ENCODE data around the gene SNAP23. TPM values are rescaled to one million over a fixed set of nuclear protein-coding genes. Genes with fewer than 3 reads are reported as not detected.

The SNAP23 gene
- total and polyA plus RNA-seq, 10 donors, result 60.8 to 151 (median 103) TPM

DNA sequence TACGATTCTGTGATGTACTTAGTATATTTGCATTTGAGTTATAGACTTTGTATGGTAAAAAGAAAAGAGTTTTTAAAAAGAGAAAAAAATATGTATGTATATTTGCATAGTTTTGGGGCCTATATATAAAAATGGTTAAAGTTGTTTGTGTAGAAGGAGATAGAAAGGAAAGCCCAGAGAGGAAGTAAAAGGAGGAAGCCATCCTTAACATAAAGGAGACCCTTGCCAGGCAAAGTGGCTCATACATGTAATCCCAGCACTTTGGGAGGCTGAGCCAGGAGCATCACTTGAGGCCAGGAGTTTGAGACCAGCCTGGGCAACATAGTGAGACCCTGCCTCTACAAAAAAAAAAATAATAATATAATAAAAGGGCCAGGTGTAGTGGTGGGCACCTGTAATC lies 8.4 kb downstream of the SNAP23 start:
- intact Hi-C loops (cut with DNase I; ENCODE audit: low total_unique reads), result no loop called here
- no peak for DNase-seq
- Histone ChIP-seq H3K4me3 (no peak overlapping the region), H3K9me3 (no peaks in the 10 kb centered on the region), H3K36me3 (peaks cover 0 to 30% (median 0%) of the 10 kb centered on the region in 6 donors), H3K27me3 (replicated peaks in 1 of 7) (no peaks in the 10 kb centered on the region), H3K4me1 (peaks cover 55 to 99% (median 79%) of the 10 kb centered on the region in 6 donors), H3K27ac (peak overlapping the region in 6 of 8 donors; percentile 2 to 67 (median 54))
- 65 to 79% (median 68%) methylated on average over 1 of the region's 1 CpG for whole genome bisulfite sequencing, 5 donors
- no peak for TF ChIP-seq POLR2AphosphoS5 (IDR thresholded peaks at IDR 0.05)
- no peak for TF ChIP-seq POLR2A (IDR thresholded peaks at IDR 0.05)
- TF ChIP-seq, protein P1, sequence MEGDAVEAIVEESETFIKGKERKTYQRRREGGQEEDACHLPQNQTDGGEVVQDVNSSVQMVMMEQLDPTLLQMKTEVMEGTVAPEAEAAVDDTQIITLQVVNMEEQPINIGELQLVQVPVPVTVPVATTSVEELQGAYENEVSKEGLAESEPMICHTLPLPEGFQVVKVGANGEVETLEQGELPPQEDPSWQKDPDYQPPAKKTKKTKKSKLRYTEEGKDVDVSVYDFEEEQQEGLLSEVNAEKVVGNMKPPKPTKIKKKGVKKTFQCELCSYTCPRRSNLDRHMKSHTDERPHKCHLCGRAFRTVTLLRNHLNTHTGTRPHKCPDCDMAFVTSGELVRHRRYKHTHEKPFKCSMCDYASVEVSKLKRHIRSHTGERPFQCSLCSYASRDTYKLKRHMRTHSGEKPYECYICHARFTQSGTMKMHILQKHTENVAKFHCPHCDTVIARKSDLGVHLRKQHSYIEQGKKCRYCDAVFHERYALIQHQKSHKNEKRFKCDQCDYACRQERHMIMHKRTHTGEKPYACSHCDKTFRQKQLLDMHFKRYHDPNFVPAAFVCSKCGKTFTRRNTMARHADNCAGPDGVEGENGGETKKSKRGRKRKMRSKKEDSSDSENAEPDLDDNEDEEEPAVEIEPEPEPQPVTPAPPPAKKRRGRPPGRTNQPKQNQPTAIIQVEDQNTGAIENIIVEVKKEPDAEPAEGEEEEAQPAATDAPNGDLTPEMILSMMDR (IDR thresholded peaks at IDR 0.05 in 8 of 11, conservative IDR thresholded peaks at IDR 0.05 in 3 of 11), result no peak

DNA sequence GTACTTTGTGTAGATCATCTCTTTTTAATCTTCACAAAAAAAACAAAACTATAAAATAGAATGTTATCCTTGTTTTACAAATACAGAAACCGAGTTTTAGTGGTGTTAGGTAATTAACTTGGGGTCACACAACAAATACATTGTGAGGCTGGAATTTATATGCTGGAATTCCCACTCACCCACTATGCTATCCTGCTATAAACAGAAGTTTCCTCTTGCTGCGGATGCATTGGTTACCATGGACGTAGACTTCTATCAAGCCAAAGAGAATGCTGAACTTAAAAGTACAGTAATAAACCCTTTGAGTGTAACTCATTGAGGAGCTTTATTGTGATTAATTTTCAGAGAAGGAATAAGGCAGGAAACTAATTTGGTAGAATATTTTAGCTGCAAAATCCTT lies 9.2 kb downstream of the SNAP23 start:
- Histone ChIP-seq H3K4me1 (peaks cover 51 to 99% (median 76%) of the 10 kb centered on the region in 6 donors), H3K4me3 (no peak overlapping the region), H3K27me3 (replicated peaks in 1 of 7) (no peaks in the 10 kb centered on the region), H3K36me3 (peaks cover 0 to 28% (median 0%) of the 10 kb centered on the region in 6 donors), H3K27ac (peak overlapping the region in 5 of 8 donors; percentile 17 to 62 (median 44)), H3K9me3 (no peaks in the 10 kb centered on the region)
- no peak for TF ChIP-seq POLR2A (IDR thresholded peaks at IDR 0.05)
- no peak for TF ChIP-seq POLR2AphosphoS5 (IDR thresholded peaks at IDR 0.05)
- TF ChIP-seq, protein P1 (IDR thresholded peaks at IDR 0.05 in 8 of 11, conservative IDR thresholded peaks at IDR 0.05 in 3 of 11), result no peak
- WGBS, 5 donors, result 70 to 79% (median 74%) methylated on average over 3 of the region's 3 CpGs
- intact Hi-C loops (cut with DNase I; ENCODE audit: low total_unique reads), result no loop called here
- no peak for DNase-seq

DNA sequence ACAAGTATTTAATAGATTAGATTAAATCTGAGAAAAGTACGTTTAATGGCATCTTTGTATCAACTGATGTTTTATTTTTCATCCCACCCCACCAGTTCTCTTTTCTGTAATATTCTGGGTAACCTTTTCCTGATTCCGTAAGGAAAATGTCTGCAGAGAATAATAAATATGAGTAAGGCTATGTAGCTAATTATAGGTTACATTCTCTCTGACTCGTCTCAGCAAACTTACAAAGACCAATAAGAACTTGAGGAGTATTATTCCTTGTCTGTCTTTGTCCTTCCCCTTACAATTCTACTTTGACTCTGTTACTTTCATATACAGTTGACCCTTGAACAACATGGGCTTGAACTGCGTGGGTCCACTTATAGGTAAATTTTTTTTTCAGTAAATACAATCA lies 12.1 kb downstream of the SNAP23 start:
- no peak for TF ChIP-seq POLR2AphosphoS5 (IDR thresholded peaks at IDR 0.05)
- no peak for TF ChIP-seq POLR2A (IDR thresholded peaks at IDR 0.05)
- TF ChIP-seq, protein P1 (IDR thresholded peaks at IDR 0.05 in 8 of 11, conservative IDR thresholded peaks at IDR 0.05 in 3 of 11), result no peak
- intact Hi-C loops (cut with DNase I; ENCODE audit: low total_unique reads), result no loop called here
- no peak for DNase-seq
- Histone ChIP-seq H3K4me1 (peaks cover 29 to 96% (median 68%) of the 10 kb centered on the region in 6 donors), H3K27ac (peak overlapping the region in 2 of 8 donors; percentile 46 to 55), H3K27me3 (replicated peaks in 1 of 7) (no peaks in the 10 kb centered on the region), H3K36me3 (peaks cover 0 to 39% (median 3%) of the 10 kb centered on the region in 6 donors), H3K4me3 (no peak overlapping the region), H3K9me3 (no peaks in the 10 kb centered on the region)
- 83 to 90% (median 89%) methylated on average over 4 of the region's 4 CpGs for WGBS, 5 donors

DNA sequence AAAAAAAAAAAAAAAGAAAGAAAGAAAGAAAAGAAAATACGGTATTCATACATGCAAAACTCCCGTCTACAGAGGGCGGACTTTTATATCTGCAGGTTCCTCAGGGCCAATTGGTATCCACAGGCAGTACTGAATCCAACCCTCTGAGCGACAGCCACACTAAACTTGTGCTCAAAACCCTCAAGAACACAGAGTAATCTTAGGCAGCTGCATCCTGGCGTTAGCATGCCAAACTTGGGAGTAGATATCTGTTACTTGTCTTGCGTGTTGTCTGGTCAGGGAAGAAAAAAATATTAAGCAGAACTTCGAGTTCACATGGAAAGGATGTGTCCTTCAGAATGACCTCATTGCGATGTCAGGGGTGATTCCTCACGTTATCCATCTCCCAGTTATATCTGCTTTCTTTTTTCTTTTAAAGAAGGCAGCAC lies 12.8 kb downstream of the SNAP23 start:
- WGBS, 5 donors, result 51 to 75% (median 65%) methylated on average over 9 of the region's 9 CpGs
- Histone ChIP-seq H3K9me3 (no peaks in the 10 kb centered on the region), H3K4me1 (peaks cover 22 to 89% (median 61%) of the 10 kb centered on the region in 6 donors), H3K4me3 (no peak overlapping the region), H3K36me3 (peaks cover 0 to 47% (median 4%) of the 10 kb centered on the region in 6 donors), H3K27me3 (replicated peaks in 1 of 7) (no peaks in the 10 kb centered on the region), H3K27ac (peak overlapping the region in 5 of 8 donors; percentile 33 to 55 (median 35))
- intact Hi-C loops (cut with DNase I; ENCODE audit: low total_unique reads), result no loop called here
- DNase-seq, result no peak
- TF ChIP-seq POLR2A (IDR thresholded peaks at IDR 0.05) (no peak), POLR2AphosphoS5 (IDR thresholded peaks at IDR 0.05) (no peak)
- TF ChIP-seq, protein P1 (IDR thresholded peaks at IDR 0.05 in 8 of 11, conservative IDR thresholded peaks at IDR 0.05 in 3 of 11), result no peak
